Sigmoid colon (tissue), 4 donors: ENCODE results near the gene PEAR1.

ENCODE experiments used
- POLR2A ChIP-seq, 2 donors: fragments of 450-650 bp; IDR thresholded peaks; one replicate each; pipeline ENCODE4 v1.6.1; 2016; ENCODE audit warnings: antibody characterized with exemption in 2 of 2, mild to moderate bottlenecking in 2 of 2, moderate library complexity in 2 of 2
- POLR2AphosphoS5 ChIP-seq, 4 donors: sonication (generic); formaldehyde crosslinking; IDR thresholded peaks; one replicate each; pipeline ENCODE4 v1.6.1; 2017; ENCODE audit warnings: antibody characterized with exemption in 4 of 4
- TF ChIP-seq, protein P1 (sequence below), 4 experiments: fragments of 450-650 bp in 3 of 4; fragments of 200-600 bp in 1 of 4; IDR thresholded peaks; one replicate each; pipeline ENCODE4 v1.5.1; 2016 to 2019; ENCODE audit warnings: antibody characterized with exemption in 4 of 4, mild to moderate bottlenecking in 3 of 4, moderate library complexity in 2 of 4

DNA sequence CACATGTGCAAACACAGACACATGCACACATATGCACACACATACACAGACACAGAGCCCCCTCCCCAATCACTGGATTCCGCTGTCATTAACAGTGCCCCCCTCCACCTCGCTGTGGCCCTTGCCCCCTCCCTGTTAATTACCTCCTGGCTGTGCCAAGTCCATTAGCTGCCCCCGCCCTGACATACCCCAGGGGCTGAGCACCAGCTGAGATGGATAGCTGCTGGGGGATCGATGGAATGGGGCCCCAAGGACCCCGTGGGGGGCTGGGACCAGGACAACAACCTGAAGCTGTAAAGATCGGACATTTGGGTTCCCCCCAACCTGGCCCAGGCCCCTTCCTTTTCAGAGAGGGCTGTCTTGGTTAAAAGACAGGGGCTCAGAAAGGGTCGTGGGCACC lies 9.6 kb upstream of the PEAR1 start:
- TF ChIP-seq, protein P1, sequence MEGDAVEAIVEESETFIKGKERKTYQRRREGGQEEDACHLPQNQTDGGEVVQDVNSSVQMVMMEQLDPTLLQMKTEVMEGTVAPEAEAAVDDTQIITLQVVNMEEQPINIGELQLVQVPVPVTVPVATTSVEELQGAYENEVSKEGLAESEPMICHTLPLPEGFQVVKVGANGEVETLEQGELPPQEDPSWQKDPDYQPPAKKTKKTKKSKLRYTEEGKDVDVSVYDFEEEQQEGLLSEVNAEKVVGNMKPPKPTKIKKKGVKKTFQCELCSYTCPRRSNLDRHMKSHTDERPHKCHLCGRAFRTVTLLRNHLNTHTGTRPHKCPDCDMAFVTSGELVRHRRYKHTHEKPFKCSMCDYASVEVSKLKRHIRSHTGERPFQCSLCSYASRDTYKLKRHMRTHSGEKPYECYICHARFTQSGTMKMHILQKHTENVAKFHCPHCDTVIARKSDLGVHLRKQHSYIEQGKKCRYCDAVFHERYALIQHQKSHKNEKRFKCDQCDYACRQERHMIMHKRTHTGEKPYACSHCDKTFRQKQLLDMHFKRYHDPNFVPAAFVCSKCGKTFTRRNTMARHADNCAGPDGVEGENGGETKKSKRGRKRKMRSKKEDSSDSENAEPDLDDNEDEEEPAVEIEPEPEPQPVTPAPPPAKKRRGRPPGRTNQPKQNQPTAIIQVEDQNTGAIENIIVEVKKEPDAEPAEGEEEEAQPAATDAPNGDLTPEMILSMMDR (IDR thresholded peaks at IDR 0.05): no peak
- TF ChIP-seq POLR2A (IDR thresholded peaks at IDR 0.05): no peak
- TF ChIP-seq POLR2AphosphoS5 (IDR thresholded peaks at IDR 0.05): no peak
